ENCODE data around the gene TTC12. TPM values are rescaled to one million over a fixed set of nuclear protein-coding genes. Genes with fewer than 3 reads are reported as not detected.

TTC12 gene
- total RNA-seq, 2 experiments from 2014 or later, result 11.9 to 13.5 TPM

- POLR2A ChIA-PET, result no interaction called here
- Mint-ChIP-seq H3K27me3 (no peaks in the 10 kb centered on the region), H3K36me3 (ENCODE audit: low read depth) (no peaks in the 10 kb centered on the region), H3K4me1 (peaks cover 4% of the 10 kb centered on the region), H3K27ac (no peak overlapping the region), H3K9me3 (no peaks in the 10 kb centered on the region), H3K4me3 (no peak overlapping the region)
- DNase-seq, result no peak
- CTCF ChIA-PET, result no interaction called here
Measured at GRCh38 chr11:113276466-113276865, 37.9 kb upstream of the TTC12 start.

GRCh38 chr11:113277907-113278306 is 36.5 kb upstream of the TTC12 start:
- no peaks in the 10 kb centered on the region for H3K27me3 Mint-ChIP-seq
- DNase-seq, result no peak
- H3K9me3 Mint-ChIP-seq, result no peaks in the 10 kb centered on the region
- H3K36me3 Mint-ChIP-seq (ENCODE audit: low read depth), result no peaks in the 10 kb centered on the region
- ChIA-PET CTCF (no interaction called here), POLR2A (no interaction called here)
- no peak overlapping the region for H3K4me3 Mint-ChIP-seq
- H3K27ac Mint-ChIP-seq, result no peak overlapping the region
- H3K4me1 Mint-ChIP-seq, result peaks cover 4% of the 10 kb centered on the region

GRCh38 chr11:113278481-113278880 is 35.9 kb upstream of the TTC12 start:
- Mint-ChIP-seq H3K27me3 (no peaks in the 10 kb centered on the region), H3K4me1 (peaks cover 4% of the 10 kb centered on the region), H3K9me3 (no peaks in the 10 kb centered on the region), H3K4me3 (no peak overlapping the region), H3K36me3 (ENCODE audit: low read depth) (no peaks in the 10 kb centered on the region), H3K27ac (no peak overlapping the region)
- DNase-seq, result no peak
- CTCF ChIA-PET, result interaction anchor here (0.6 kb wide), 1 partner anchor 24 kb away, joined by 5 read pairs; no protein-coding TSS in a partner anchor
- POLR2A ChIA-PET, result no interaction called here

GRCh38 chr11:113278925-113279324 is 35.5 kb upstream of the TTC12 start:
- no peaks in the 10 kb centered on the region for H3K27me3 Mint-ChIP-seq

GRCh38 chr11:113279591-113279990 is 34.8 kb upstream of the TTC12 start:
- ChIA-PET POLR2A (no interaction called here), CTCF (no interaction called here)
- no peaks in the 10 kb centered on the region for H3K36me3 Mint-ChIP-seq (ENCODE audit: low read depth)
- no peak overlapping the region for H3K27ac Mint-ChIP-seq
- DNase-seq, result no peak
- no peak overlapping the region for H3K4me3 Mint-ChIP-seq
- no peaks in the 10 kb centered on the region for H3K9me3 Mint-ChIP-seq
- H3K4me1 Mint-ChIP-seq, result peaks cover 4% of the 10 kb centered on the region
- H3K27me3 Mint-ChIP-seq, result no peaks in the 10 kb centered on the region

More at GRCh38 chr11:113278925-113279324, 35.5 kb upstream of the TTC12 start:
- Mint-ChIP-seq H3K27ac (no peak overlapping the region), H3K9me3 (no peaks in the 10 kb centered on the region), H3K4me1 (peaks cover 4% of the 10 kb centered on the region), H3K4me3 (no peak overlapping the region), H3K36me3 (ENCODE audit: low read depth) (no peaks in the 10 kb centered on the region)
- ChIA-PET CTCF (interaction anchor here (0.6 kb wide), 1 partner anchor 23 kb away, joined by 5 read pairs; no protein-coding TSS in a partner anchor), POLR2A (no interaction called here)
- DNase-seq, result no peak

- CTCF ChIA-PET, result no interaction called here
- no peak overlapping the region for H3K4me3 Mint-ChIP-seq
- POLR2A ChIA-PET, result no interaction called here
- DNase-seq, result no peak
- H3K27me3 Mint-ChIP-seq, result no peaks in the 10 kb centered on the region
- no peaks in the 10 kb centered on the region for H3K9me3 Mint-ChIP-seq
- peaks cover 4% of the 10 kb centered on the region for H3K4me1 Mint-ChIP-seq
- no peaks in the 10 kb centered on the region for H3K36me3 Mint-ChIP-seq (ENCODE audit: low read depth)
- H3K27ac Mint-ChIP-seq, result no peak overlapping the region
Measured at GRCh38 chr11:113281052-113281725, 33.2 kb upstream of the TTC12 start.

GRCh38 chr11:113282898-113283437 is 31.4 kb upstream of the TTC12 start:
- H3K4me1 Mint-ChIP-seq, result peaks cover 4% of the 10 kb centered on the region
- H3K27ac Mint-ChIP-seq, result no peak overlapping the region
- POLR2A ChIA-PET, result no interaction called here
- no peak overlapping the region for H3K4me3 Mint-ChIP-seq
- no peak for DNase-seq
- CTCF ChIA-PET, result interaction anchor here (1.0 kb wide), 1 partner anchor 694 kb away, joined by 3 read pairs; no protein-coding TSS in a partner anchor
- H3K9me3 Mint-ChIP-seq, result no peaks in the 10 kb centered on the region
- H3K36me3 Mint-ChIP-seq (ENCODE audit: low read depth), result no peaks in the 10 kb centered on the region
- no peaks in the 10 kb centered on the region for H3K27me3 Mint-ChIP-seq

GRCh38 chr11:113283881-113284280 is 30.5 kb upstream of the TTC12 start:
- no peaks in the 10 kb centered on the region for H3K9me3 Mint-ChIP-seq
- H3K27ac Mint-ChIP-seq, result no peak overlapping the region
- H3K4me1 Mint-ChIP-seq, result no peaks in the 10 kb centered on the region
- ChIA-PET POLR2A (no interaction called here), CTCF (interaction anchor here (2.1 kb wide), 1 partner anchor 696 kb away, joined by 9 read pairs; no protein-coding TSS in a partner anchor)
- DNase-seq, result no peak
- no peak overlapping the region for H3K4me3 Mint-ChIP-seq
- H3K36me3 Mint-ChIP-seq (ENCODE audit: low read depth), result no peaks in the 10 kb centered on the region
- no peaks in the 10 kb centered on the region for H3K27me3 Mint-ChIP-seq

- Mint-ChIP-seq H3K27me3 (no peaks in the 10 kb centered on the region), H3K36me3 (ENCODE audit: low read depth) (no peaks in the 10 kb centered on the region), H3K4me1 (no peaks in the 10 kb centered on the region), H3K4me3 (no peak overlapping the region), H3K9me3 (no peaks in the 10 kb centered on the region), H3K27ac (no peak overlapping the region)
- DNase-seq, result no peak
- CTCF ChIA-PET, result interaction anchor here (1.0 to 2.1 kb wide), 2 partner anchors 488 to 698 kb away, joined by 3 to 9 read pairs; no protein-coding TSS in a partner anchor
- POLR2A ChIA-PET, result no interaction called here
Measured at GRCh38 chr11:113286009-113286408, 28.4 kb upstream of the TTC12 start.

- ChIA-PET CTCF (interaction anchor here (1.0 to 1.3 kb wide), 2 partner anchors 489 kb away, joined by 3 read pairs; no protein-coding TSS in a partner anchor), POLR2A (no interaction called here)
- Mint-ChIP-seq H3K27ac (no peak overlapping the region), H3K9me3 (no peaks in the 10 kb centered on the region), H3K36me3 (ENCODE audit: low read depth) (no peaks in the 10 kb centered on the region), H3K4me3 (no peak overlapping the region), H3K27me3 (no peaks in the 10 kb centered on the region), H3K4me1 (no peaks in the 10 kb centered on the region)
- DNase-seq, result no peak
Measured at GRCh38 chr11:113286509-113287497, 27.6 kb upstream of the TTC12 start.

- Mint-ChIP-seq H3K27ac (no peak overlapping the region), H3K9me3 (no peaks in the 10 kb centered on the region), H3K4me3 (no peak overlapping the region), H3K4me1 (no peaks in the 10 kb centered on the region), H3K36me3 (ENCODE audit: low read depth) (no peaks in the 10 kb centered on the region), H3K27me3 (no peaks in the 10 kb centered on the region)
- CTCF ChIA-PET, result interaction anchor here (1.3 to 3.4 kb wide), 2 partner anchors 490 to 1007 kb away, joined by 3 to 25 read pairs; no protein-coding TSS in a partner anchor
- no peak for DNase-seq
- POLR2A ChIA-PET, result interaction anchor here (1.0 kb wide), 1 partner anchor 26 kb away, joined by 3 read pairs; the partner anchor contains the start of gene TTC12
Measured at GRCh38 chr11:113287801-113288200, 26.6 kb upstream of the TTC12 start.

- Mint-ChIP-seq H3K4me3 (no peak overlapping the region), H3K4me1 (no peaks in the 10 kb centered on the region), H3K36me3 (ENCODE audit: low read depth) (no peaks in the 10 kb centered on the region), H3K9me3 (no peaks in the 10 kb centered on the region), H3K27ac (no peak overlapping the region), H3K27me3 (no peaks in the 10 kb centered on the region)
- POLR2A ChIA-PET, result interaction anchor here (1.0 kb wide), 1 partner anchor 26 kb away, joined by 3 read pairs; the partner anchor contains the start of gene TTC12
- DNase-seq, result no peak
- CTCF ChIA-PET, result interaction anchor here (1.3 to 3.5 kb wide), 5 partner anchors 10 to 1008 kb away, joined by 3 to 39 read pairs (median 23); no protein-coding TSS in a partner anchor
Measured at GRCh38 chr11:113288286-113288863, 26.0 kb upstream of the TTC12 start.
